SK-N-SH (cell line): ENCODE data around the gene WDR27. TPM values are rescaled to one million over a fixed set of nuclear protein-coding genes. Genes with fewer than 3 reads are reported as not detected.
A peak's percentile ranks its signal among the peaks of the same experiment; 100 is the strongest.

Experiments
- CTCF ChIA-PET: fragments of 300-600, 350-600 bp; formaldehyde crosslinking; extraction: SDS; loops from one replicate; lab custom pipeline; 2021; lab: Yijun Ruan, JAX
- POLR2A ChIA-PET: fragments of 350-600 bp; sonication (Branson Sonifier 250); formaldehyde crosslinking; extraction: SDS; loops from one replicate; lab custom pipeline; 2020; ENCODE audit warnings: antibody characterized with exemption, inconsistent platforms; lab: Yijun Ruan, JAX
- DNase-seq: peaks from one replicate; pipeline ENCODE4 v3.0.0; 2012
- H2AFZ ChIP-seq: fragments of 200-600 bp; sonication (generic); 2 replicates; pipeline ENCODE4 v1.8.1; 2016; ENCODE audit warnings: antibody characterized with exemption, mild to moderate bottlenecking, low read depth
- H3F3A ChIP-seq: fragments of 200-600 bp; sonication (generic); replicated peaks from 2 replicates; pipeline ENCODE3; 2016; ENCODE audit warnings: antibody characterized with exemption, mild to moderate bottlenecking; ENCODE audit not compliant: insufficient read depth
- H3K27ac ChIP-seq, 2 experiments: fragments of 200-500 bp in 1 of 2; fragments of 200-600 bp in 1 of 2; sonication (Bioruptor generic) in 1 of 2; sonication (generic), shearing (Covaris generic) in 1 of 2; 2 replicates each; pipeline versions ENCODE4 v1.5.1 to v1.6.1; 2014 to 2016; ENCODE audit warnings: low read depth in 2 of 2, inconsistent platforms in 1 of 2, low read length in 1 of 2, mild to moderate bottlenecking in 1 of 2, mixed read lengths in 1 of 2
- H3K27me3 ChIP-seq: fragments of 200-600 bp; sonication (generic), shearing (Covaris generic); 2 replicates; pipeline ENCODE4 v1.6.1; 2016; ENCODE audit warnings: mixed run types; ENCODE audit not compliant: insufficient read depth
- H3K36me3 ChIP-seq, 2 experiments: fragments of 200-500 bp in 1 of 2; fragments of 200-600 bp in 1 of 2; sonication (Bioruptor generic) in 1 of 2; sonication (generic) in 1 of 2; replicated peaks in 1 of 2; 2 replicates each; pipeline versions ENCODE3 to v1.5.1; 2014 to 2016; ENCODE audit warnings: low read length in 1 of 2, mild to moderate bottlenecking in 1 of 2; ENCODE audit not compliant: insufficient read depth in 2 of 2, control insufficient read depth in 1 of 2
- H3K4me1 ChIP-seq, 2 experiments: fragments of 200-500 bp in 1 of 2; fragments of 200-600 bp in 1 of 2; sonication (Bioruptor generic) in 1 of 2; sonication (generic), shearing (Covaris generic) in 1 of 2; 2 replicates each; pipeline versions ENCODE4 v1.5.1 to v1.6.1; 2014 to 2016; ENCODE audit warnings: low read depth in 1 of 2, low read length in 1 of 2, mixed run types in 1 of 2; ENCODE audit not compliant: insufficient read depth in 2 of 2, control insufficient read depth in 1 of 2
- H3K4me2 ChIP-seq: fragments of 200-600 bp; sonication (generic), shearing (Covaris generic); 2 replicates; pipeline ENCODE4 v1.6.1; 2017; ENCODE audit warnings: mixed run types
- H3K4me3 ChIP-seq, 2 experiments: fragments of 200-500 bp in 1 of 2; fragments of 200-600 bp in 1 of 2; sonication (Bioruptor generic) in 1 of 2; sonication (generic), shearing (Covaris generic) in 1 of 2; 2 replicates each; pipeline versions ENCODE4 v1.5.1 to v1.8.1; 2014 to 2016; ENCODE audit warnings: low read depth in 2 of 2, inconsistent platforms in 1 of 2, low read length in 1 of 2, mild to moderate bottlenecking in 1 of 2, mixed read lengths in 1 of 2, moderate library complexity in 1 of 2
- H3K79me2 ChIP-seq: fragments of 200-600 bp; sonication (generic); 2 replicates; pipeline ENCODE4 v1.8.1; 2017; ENCODE audit warnings: mild to moderate bottlenecking; ENCODE audit not compliant: insufficient read depth
- H3K9ac ChIP-seq: fragments of 200-600 bp; sonication (generic); 2 replicates; pipeline ENCODE4 v1.6.1; 2017; ENCODE audit warnings: mixed run types
- H3K9me2 ChIP-seq: fragments of 200-600 bp; sonication (generic); 2 replicates; pipeline ENCODE4 v1.6.1; 2017; ENCODE audit warnings: mixed run types
- H3K9me3 ChIP-seq: fragments of 200-600 bp; sonication (generic); 2 replicates; pipeline ENCODE4 v1.6.1; 2017; ENCODE audit warnings: mixed run types, mild to moderate bottlenecking, moderate library complexity
- H4K20me1 ChIP-seq: fragments of 200-600 bp; sonication (generic); 2 replicates; pipeline ENCODE4 v1.6.1; 2017; ENCODE audit warnings: mild to moderate bottlenecking, mixed run types; ENCODE audit not compliant: insufficient read depth
- CTCF ChIP-seq: fragments of 200-600 bp; sonication (generic); IDR thresholded peaks from 2 replicates; pipeline ENCODE4 v1.6.1; 2017; ENCODE audit warnings: antibody characterized with exemption, mild to moderate bottlenecking, moderate library complexity
- ELF1 ChIP-seq: IDR thresholded peaks from 2 replicates; pipeline ENCODE4 v1.4.0; 2012
- EP300 ChIP-seq, 2 experiments: IDR thresholded peaks; 2 replicates each; pipeline versions ENCODE4 v1.4.0 to v1.6.1; 2012; ENCODE audit warnings: borderline replicate concordance in 1 of 2, low read depth in 1 of 2, low read length in 1 of 2
- EZH2phosphoT487 ChIP-seq: fragments of 200-600 bp; sonication (generic); IDR thresholded peaks from 2 replicates; pipeline ENCODE4 v1.6.1; 2017; ENCODE audit warnings: low read depth, mixed run types, mild to moderate bottlenecking, antibody characterized with exemption, moderate library complexity, borderline replicate concordance
- FOSL2 ChIP-seq: IDR thresholded peaks from 2 replicates; pipeline ENCODE4 v1.4.0; 2012; ENCODE audit warnings: low read depth, mild to moderate bottlenecking, moderate library complexity, borderline replicate concordance
- FOXJ3 ChIP-seq: sonication (generic); formaldehyde crosslinking; IDR thresholded peaks from 2 replicates; pipeline ENCODE4 v1.5.1; 2020; ENCODE audit warnings: mild to moderate bottlenecking, missing genetic modification reagents
- FOXM1 ChIP-seq: IDR thresholded peaks from 2 replicates; pipeline ENCODE4 v1.4.0; 2012; ENCODE audit warnings: low read depth, mild to moderate bottlenecking
- GATA2 ChIP-seq: sonication (generic); formaldehyde crosslinking; IDR thresholded peaks from 2 replicates; pipeline ENCODE4 v1.5.0; 2020; ENCODE audit warnings: mild to moderate bottlenecking, missing genetic modification reagents
- IRF3 ChIP-seq: fragments of 150-350 bp; IDR thresholded peaks from 2 replicates; pipeline ENCODE4 v1.6.1; 2016; ENCODE audit warnings: mild to moderate bottlenecking, low read depth, low read length
- JUND ChIP-seq: IDR thresholded peaks from 2 replicates; pipeline ENCODE4 v1.4.0; 2012
- MAX ChIP-seq: IDR thresholded peaks from 2 replicates; pipeline ENCODE4 v1.4.0; 2012; ENCODE audit warnings: low read depth
- MEF2A ChIP-seq: IDR thresholded peaks from 2 replicates; pipeline ENCODE4 v1.4.0; 2012; ENCODE audit warnings: low read depth, borderline replicate concordance
- MXI1 ChIP-seq: IDR thresholded peaks from 2 replicates; pipeline ENCODE4 v1.6.1; 2012; ENCODE audit warnings: mild to moderate bottlenecking, low read depth, low read length, improper control_type of control experiment
- POLR2AphosphoS5 ChIP-seq: IDR thresholded peaks from 2 replicates; pipeline ENCODE4 v1.6.1; 2012; ENCODE audit warnings: low read depth, low read length
- RAD21 ChIP-seq: IDR thresholded peaks from 2 replicates; pipeline ENCODE4 v1.6.1; 2012; ENCODE audit warnings: mild to moderate bottlenecking, low read length
- RCOR1 ChIP-seq: fragments of 150-350 bp; IDR thresholded peaks from 2 replicates; pipeline ENCODE4 v1.6.1; 2017; ENCODE audit warnings: antibody characterized with exemption, low read length
- REST ChIP-seq: IDR thresholded peaks from 2 replicates; pipeline ENCODE4 v1.6.1; 2012; ENCODE audit warnings: mild to moderate bottlenecking, low read depth, low read length, moderate library complexity
- RFX5 ChIP-seq: IDR thresholded peaks from 2 replicates; pipeline ENCODE4 v1.6.1; 2012; ENCODE audit warnings: mild to moderate bottlenecking, improper control_type of control experiment, low read length
- RXRA ChIP-seq: IDR thresholded peaks from 2 replicates; pipeline ENCODE4 v1.4.0; 2012; ENCODE audit warnings: low read depth, mild to moderate bottlenecking, borderline replicate concordance
- USF1 ChIP-seq: IDR thresholded peaks from 2 replicates; pipeline ENCODE4 v1.4.0; 2012; ENCODE audit warnings: low read depth, borderline replicate concordance
- ZBTB33 ChIP-seq: IDR thresholded peaks from 2 replicates; pipeline ENCODE4 v1.4.0; 2012; ENCODE audit warnings: low read depth, borderline replicate concordance
- WGBS: methylation state at CpG from one replicate; pipeline ENCODE4 v1.1.6; 2017; ENCODE audit warnings: low lambda C conversion rate; 5-methylcytosine and 5-hydroxymethylcytosine counted together
- polyA plus RNA-seq, 3 experiments: library from polyadenylated mRNA; depleted of rRNA; stranded (reverse); fragments of >200 nt; gene quantifications; 2 replicates each; pipeline ENCODE4 v1.2.3, GENCODE V29; 2012

WDR27 gene
- polyA plus RNA-seq, 1 of the 3 experiments (the other 2 are of a cell fraction), result 55.6 TPM

- Histone ChIP-seq H3K9me2 (no peaks in the 10 kb centered on the region), H3K27me3 (no peaks in the 10 kb centered on the region), H3K27ac (peak overlapping the region; percentile 36 to 81; a peak in 3 of 4 replicates), H3K4me3 (0 out of 4 replicates have a peak overlapping the region, but pooled peaks of 1 of the 2 experiments have one; percentile 6), H3K4me1 (peaks cover 0 to 21% of the 10 kb centered on the region in 2 experiments; a peak in 2 of 4 replicates), H2AFZ (no peak overlapping the region), H3K36me3 (no peaks in the 10 kb centered on the region), H3K9me3 (0 out of 2 replicates have a peak, but pooled peaks cover 5% of the 10 kb centered on the region), H3K79me2 (no peaks in the 10 kb centered on the region), H4K20me1 (no peaks in the 10 kb centered on the region), H3K9ac (0 out of 2 replicates have a peak overlapping the region, but pooled peaks have one; percentile 3), H3K4me2 (peak overlapping the region; percentile 66), H3F3A (peaks cover 18% of the 10 kb centered on the region)
- 87% methylated on average over 7 of the region's 7 CpGs for WGBS
- ChIA-PET POLR2A (no interaction called here), CTCF (no interaction called here)
- no peak for DNase-seq
- no peak for TF ChIP-seq MXI1
- no peak for TF ChIP-seq ELF1
- TF ChIP-seq IRF3, result no peak
- TF ChIP-seq FOXJ3 (CRISPR knock-in tag), result no peak
- TF ChIP-seq USF1, result no peak
- TF ChIP-seq EP300 (IDR thresholded peaks at IDR 0.05; ENCODE audit: borderline replicate concordance in 1 of 2, low read depth in 1 of 2, low read length in 1 of 2), result no peak
- TF ChIP-seq GATA2 (CRISPR knock-in tag), result no peak
- 0 out of 2 replicates have a peak, but pooled peaks have one; percentile 23 for TF ChIP-seq FOXM1
- TF ChIP-seq ZBTB33, result no peak
- TF ChIP-seq RAD21, result no peak
- TF ChIP-seq MEF2A, result no peak
- TF ChIP-seq FOSL2, result peak; percentile 56
- no peak for TF ChIP-seq MAX
- TF ChIP-seq JUND, result peak; percentile 70
- TF ChIP-seq RXRA, result no peak
- TF ChIP-seq RFX5, result no peak
- no peak for TF ChIP-seq CTCF
- peak; percentile 30; the same call in 1 of the 2 replicates for TF ChIP-seq POLR2AphosphoS5
- no peak for TF ChIP-seq RCOR1
- TF ChIP-seq EZH2phosphoT487, result no peak
- no peak for TF ChIP-seq REST
Observed at GRCh38 chr6:169618526-169619490, 83.0 kb downstream of the WDR27 start.
